DLD1 (cell line): Measurements from ENCODE around the gene SYTL4.

Experiments used
- in situ Hi-C: cut with HindIII; loops from 2 replicates; pipeline ENCODE4 v1.10.0; 2017; ENCODE audit warnings: low sequenced_read_pairs

Gene SYTL4

GRCh38 chrX:100695991-100696390, 35.9 kb downstream of the SYTL4 start:
- in situ Hi-C loops: no loop called here

DNA sequence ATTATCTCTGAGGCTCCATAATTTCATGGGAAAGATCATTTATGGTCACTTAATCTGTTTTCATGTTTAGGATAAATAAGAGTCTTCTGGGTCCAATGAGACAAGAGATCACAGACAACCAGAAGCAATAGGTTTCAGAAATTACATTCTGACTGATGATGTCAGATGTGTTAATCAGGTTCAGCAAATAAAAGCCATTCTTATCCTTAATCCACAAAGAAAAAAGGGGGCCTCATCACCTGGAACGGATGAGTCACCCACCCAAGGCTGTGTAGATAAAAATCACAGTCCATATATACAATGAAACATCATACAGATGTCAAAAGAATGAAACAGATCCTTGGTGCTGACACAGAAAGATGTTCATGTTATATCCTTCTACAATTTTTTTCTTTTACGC, 36.6 kb downstream of the SYTL4 start:
- in situ Hi-C loops: no loop called here

DNA sequence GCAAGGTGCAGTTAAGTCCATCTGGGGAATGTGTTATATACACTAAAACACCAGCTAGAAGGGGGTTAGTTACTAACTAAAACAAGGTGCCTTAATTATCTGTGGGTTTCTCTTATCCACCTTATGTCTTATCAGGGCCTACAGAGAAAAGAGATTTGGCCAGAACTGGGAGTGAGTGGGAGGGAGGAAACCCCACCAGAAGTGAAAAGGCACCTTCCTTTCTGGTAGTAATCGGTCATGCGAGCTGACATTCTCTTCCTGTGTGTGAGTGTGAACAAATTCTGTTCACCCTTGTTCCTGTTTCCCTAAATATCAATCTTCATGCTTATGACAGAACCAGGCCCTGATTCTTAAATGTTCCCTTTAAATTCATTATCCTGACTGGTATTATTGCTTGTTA, 44.4 kb downstream of the SYTL4 start:
- in situ Hi-C loops: no loop called here

GRCh38 chrX:100687128-100687527, 44.8 kb downstream of the SYTL4 start:
- in situ Hi-C loops: no loop called here

- in situ Hi-C loops: no loop called here
These were observed 46.0 kb downstream of the SYTL4 start for GRCh38 chrX:100685997-100686305.

- in situ Hi-C loops: no loop called here
These were observed 46.5 kb downstream of the SYTL4 start for GRCh38 chrX:100685284-100685996.

GRCh38 chrX:100682939-100683338, 49.0 kb downstream of the SYTL4 start:
- in situ Hi-C loops: no loop called here

DNA sequence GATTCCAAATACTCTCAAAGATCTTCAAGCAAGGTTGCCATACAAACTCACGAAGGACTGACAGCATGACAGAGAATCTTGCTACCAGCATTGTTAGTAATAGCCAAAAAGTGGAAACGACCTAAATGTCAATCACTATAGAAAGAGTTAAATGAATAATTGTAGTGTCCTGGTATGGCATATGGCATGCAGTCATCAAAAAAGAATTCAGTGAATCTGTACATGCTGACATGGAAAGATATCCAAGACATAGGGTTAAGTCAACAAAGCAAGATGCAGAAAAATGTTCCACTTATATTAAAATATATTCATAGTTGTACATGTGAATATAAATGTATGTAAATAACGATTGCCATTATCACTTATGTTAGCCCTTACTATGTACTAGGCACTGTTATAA, 50.3 kb downstream of the SYTL4 start:
- in situ Hi-C loops: no loop called here

DNA sequence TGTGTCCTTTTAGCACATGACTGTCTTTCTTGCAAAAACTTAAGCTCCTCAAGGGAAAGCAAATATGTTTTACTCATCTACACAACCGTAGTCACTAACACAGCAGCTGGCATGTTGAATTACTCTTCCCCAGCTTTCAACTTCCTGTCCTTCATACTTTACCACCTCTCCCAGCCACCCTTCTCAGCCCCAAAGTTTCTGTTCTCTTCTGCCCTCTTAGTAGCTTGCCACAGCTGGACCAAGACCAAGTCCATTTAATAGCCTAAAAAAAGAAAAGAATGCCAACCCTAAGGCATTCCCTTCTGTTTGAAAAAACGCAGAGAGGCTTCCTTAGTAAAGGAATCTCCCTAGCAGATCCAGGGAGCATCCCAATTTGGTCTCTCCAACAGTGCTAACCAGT, 51.2 kb downstream of the SYTL4 start:
- in situ Hi-C loops: no loop called here

DNA sequence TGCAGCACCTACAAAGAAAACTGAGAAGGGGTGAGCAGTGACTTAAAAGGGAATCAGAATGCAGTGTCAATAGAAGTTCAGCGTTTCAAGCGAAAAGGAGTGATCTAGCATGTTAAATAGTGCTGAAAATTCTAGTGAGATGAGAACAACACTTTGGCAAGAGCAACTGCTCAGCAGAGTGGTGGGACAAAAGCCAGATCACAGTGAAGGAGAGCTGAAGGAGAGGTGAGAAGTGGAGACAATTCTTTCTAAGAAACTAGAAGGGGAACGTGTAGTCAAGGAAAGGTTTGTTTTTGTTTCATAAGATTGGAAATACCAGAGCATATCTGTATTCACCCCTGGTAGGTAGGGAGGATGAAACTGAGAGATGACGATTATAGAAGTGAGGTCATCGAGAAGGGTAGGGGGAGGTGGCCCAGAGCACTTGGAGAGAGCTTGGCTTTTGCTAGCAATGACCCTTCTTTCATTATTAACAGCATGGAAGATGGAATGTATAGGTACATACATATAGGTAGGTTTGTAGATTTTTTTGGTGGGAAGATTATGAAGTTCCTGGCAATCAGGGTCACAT, 54.2 kb downstream of the SYTL4 start:
- in situ Hi-C loops: no loop called here

DNA sequence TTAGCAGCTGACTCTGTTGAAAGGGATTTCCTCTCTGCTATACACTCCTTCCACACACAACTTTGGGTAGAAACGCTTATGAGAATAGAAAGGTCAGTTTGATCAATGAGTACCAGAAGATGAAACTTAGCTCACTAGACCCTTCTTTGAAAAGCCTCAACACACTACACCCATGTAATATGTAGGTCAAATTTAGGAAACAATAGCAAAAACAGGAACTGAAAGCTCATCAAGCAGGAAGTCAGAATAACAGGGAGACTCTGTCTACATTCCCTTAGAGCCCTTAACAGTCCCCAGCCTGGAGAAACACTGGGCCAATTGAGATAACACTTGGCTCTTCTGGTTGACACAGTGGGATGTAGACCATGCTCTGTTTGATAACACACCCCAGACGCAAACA, 57.2 kb downstream of the SYTL4 start:
- in situ Hi-C loops: no loop called here

DNA sequence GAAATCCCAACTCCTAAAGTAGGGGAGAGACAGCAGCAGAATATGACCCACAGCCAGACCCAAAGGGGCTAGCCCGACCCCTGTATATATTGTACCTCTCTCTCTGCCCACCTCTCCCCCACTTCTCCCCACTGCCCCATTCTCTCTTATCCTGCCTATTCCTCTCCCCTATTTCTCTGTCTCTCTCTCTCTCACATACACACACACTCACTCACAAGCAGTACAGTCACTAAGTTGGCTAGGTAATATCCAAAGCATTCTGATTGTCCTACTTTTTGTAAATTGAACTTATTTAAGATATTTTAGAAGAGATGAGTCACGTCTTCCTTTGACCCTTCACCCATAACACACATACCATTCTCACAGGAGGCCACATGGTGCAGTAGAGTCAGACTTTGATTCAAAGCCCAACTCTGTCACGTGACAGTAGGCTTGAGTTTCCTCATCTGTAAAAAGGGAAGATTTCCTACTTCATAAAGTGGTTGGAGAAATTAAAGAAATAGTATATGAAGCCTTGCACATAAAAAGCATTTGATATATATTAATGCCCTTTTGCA, 58.4 kb downstream of the SYTL4 start:
- in situ Hi-C loops: no loop called here

- in situ Hi-C loops: no loop called here
These were observed 59.0 kb downstream of the SYTL4 start for GRCh38 chrX:100672966-100673365.

- in situ Hi-C loops: no loop called here
These were observed 68.3 kb downstream of the SYTL4 start for GRCh38 chrX:100663642-100664041.

DNA sequence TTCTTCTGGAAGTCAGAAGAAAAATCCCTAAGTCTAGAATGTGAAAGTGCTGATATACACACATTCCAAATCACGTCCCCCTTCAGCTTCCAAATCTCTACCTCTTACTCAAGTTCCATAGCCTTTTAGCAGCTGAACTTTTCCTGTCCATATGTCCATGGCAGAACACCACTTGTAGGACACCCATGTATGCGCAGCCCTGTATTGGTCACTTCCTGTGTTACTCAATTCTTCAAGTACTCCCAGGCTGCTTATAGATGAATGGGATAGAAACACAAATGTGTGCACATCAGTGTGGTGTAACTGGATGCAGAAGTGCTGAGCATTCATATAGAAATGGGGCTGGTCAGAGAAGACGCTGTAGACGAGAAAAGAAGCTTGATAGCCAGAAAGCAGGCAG, 69.1 kb downstream of the SYTL4 start:
- in situ Hi-C loops: no loop called here

- in situ Hi-C loops: no loop called here
These were observed 69.8 kb downstream of the SYTL4 start for GRCh38 chrX:100662170-100662569.

DNA sequence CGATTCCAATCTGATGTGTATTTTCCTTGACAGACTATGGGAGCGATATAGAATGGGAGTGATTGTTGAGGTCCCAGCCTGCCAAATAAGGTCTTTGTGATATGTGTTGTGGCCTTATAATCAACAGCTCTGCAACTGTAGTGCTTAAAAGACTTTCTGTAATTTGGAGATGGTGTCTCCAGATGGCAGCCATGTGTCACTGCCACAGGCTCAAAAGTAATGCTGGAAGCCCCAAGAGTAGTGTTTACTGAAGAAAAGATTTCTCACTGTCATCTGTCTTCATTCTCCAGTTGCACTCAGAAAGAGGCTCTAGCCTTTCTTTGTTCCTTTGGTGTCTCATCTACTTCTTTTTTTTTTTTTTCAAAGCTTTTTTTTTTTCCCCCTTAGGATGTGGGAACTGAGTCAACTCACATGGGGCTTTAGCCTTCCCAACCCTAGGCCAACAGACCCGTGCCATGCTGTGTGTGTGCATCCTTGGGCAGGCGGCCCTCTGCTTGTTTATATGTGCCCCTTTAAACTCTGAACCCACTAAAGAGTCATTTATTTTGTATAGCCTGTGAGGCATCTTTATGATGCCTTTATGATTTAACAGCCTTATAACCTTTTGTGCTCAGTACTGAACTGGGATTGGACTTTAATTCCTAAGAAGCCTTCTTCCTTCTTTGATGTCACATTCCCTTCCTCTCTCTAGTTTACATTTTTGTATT, 72.3 kb downstream of the SYTL4 start:
- in situ Hi-C loops: no loop called here

GRCh38 chrX:100658941-100659381, 73.0 kb downstream of the SYTL4 start:
- in situ Hi-C loops: no loop called here

- in situ Hi-C loops: no loop called here
These were observed 77.7 kb downstream of the SYTL4 start for GRCh38 chrX:100654261-100654660.

- in situ Hi-C loops: no loop called here
These were observed 79.7 kb downstream of the SYTL4 start for GRCh38 chrX:100652266-100652665.

GRCh38 chrX:100650841-100651240, 81.1 kb downstream of the SYTL4 start:
- in situ Hi-C loops: no loop called here
